CD4-positive, alpha-beta T cell treated with Interleukin-15 for 4 hours (primary cell): ENCODE results near the gene ACP5.
A peak's percentile ranks its signal among the peaks of the same experiment; 100 is the strongest.
"Not testable (repeated sequence)": the region's sequence is repeated elsewhere in the genome, so short reads cannot be mapped to it uniquely, and the experiment has no call there.

ENCODE experiments used
- DNase-seq: peaks from one replicate; pipeline ENCODE4 v3.0.0-alpha.2; 2020; ENCODE audit warnings: low spot score

The ACP5 gene

DNA sequence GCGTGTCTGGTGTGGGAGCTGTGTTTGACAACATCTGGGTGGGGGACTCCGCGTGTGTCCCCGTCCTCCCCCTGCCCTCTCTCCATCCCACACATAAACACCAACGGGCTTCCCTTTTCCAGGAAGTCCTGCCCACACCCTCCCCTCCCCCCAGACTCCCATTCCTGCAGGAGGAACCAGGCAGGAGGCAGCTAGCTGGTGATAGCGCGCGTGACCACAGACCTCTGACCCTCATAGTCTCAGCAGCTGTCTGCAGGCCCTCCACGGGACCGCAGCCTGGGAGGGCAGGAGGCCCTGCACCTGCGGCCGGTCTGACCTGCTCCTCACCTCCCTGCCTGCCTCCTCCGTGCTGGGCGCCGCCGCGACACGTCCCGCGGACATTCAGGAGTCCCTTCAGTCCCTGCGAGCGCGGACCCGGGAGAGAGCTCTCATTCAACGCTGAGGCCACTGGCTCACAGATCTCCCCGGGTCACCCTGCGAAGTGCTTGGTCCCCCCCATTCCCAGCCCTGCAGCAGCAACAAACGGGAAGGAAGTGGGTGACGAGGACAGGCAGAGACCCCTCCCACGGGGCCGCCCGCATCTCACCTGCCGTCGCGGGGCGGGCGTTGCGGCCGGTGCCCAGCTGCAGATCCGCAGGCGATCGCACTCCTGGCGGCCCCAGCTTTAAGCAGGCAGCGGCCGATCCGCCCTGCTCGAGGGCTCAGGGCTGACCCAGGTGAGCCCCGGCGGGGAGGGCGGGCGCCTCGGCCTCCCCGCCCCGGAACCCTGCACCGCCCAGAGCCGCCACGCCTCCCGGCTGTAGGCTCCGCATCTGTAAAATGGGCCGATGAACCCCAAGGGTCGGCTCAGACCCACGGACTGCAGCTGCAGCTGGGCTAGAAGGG, 1.1 kb upstream of the ACP5 start:
- DNase-seq: peak; percentile 16

DNA sequence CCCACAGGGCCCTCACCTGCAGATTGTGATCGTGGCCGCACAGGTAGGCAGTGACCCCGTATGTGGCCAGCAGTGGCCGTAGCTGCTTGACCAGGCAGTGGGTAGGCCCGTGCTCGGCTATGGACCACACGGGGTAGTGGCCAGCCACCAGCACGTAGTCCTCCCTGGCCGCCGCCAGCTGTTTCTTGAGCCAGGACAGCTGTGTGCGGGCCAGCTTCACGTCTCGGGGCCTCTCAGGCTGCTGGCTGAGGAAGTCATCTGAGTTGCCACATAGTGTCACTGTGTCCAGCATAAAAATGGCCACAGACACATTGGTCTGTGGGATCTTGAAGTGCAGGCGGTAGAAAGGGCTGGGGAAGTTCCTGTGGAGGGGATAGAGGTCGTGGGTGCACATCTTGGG, 1.2 kb downstream of the ACP5 start:
- no peak for DNase-seq

- DNase-seq: no peak
These were observed 2.8 kb downstream of the ACP5 start for GRCh38 chr19:11574689-11575088.

- not testable (repeated sequence) for DNase-seq
These were observed 3.7 kb downstream of the ACP5 start for GRCh38 chr19:11573763-11574162.

DNA sequence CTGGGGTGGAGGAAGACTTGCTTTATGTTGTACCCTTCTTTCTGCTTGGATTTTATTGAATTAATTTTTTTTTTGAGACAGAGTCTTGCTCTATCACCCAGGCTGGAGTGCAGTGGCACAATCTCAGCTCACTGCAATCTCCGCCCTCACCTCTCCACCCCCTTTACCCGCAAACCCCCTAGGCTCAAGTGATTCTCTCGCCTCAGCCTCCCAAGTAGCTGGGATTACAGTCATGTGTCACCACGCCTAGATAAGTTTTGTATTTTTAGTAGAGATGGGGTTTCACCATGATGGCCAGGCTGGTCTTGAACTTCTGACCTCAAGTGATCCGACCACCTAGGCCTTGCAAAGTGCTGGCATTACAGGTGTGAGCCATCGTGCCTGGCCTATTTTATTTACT, 4.1 kb downstream of the ACP5 start:
- not testable (repeated sequence) for DNase-seq

DNA sequence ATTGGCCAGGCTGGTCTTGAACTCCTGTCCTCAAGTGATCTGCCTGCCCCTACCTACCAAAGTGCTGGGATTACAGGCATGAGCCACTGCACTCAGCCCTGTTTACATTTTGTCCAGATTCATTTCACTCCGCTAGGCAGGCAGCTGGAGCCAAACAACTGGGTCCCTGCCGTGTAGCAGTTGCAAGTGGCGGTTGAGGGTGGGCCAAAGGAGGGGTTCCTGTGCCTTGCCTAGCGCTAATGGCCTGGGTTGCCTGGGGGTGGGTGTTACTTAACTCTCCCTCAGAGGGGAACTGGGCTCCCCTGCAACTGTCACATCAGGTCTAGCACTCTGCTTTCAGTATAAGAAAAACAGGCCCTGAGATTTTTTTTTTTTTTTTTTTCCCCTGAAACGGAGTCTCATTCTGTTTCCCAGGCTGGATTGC, 7.4 kb downstream of the ACP5 start:
- DNase-seq: no peak

DNA sequence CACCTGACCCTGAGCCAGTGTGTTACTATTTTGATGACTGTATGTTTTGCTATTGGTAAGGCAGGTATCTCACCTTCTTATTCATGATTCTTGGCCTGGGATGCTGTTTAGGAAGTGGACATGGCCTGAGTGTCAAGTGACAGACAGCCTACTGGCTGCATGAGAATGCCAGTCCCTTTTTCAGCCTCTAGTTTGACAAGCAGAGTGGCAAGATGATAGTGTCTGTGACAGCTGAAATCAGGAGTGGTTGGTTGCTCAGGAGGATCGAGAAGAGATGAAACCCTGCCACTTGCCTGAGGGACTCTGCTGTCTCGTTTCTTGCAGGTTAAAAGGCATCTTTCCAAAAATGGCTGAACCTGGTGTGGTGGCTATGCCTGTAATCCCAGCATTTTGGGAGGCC, 11.3 kb downstream of the ACP5 start:
- DNase-seq: no peak

DNA sequence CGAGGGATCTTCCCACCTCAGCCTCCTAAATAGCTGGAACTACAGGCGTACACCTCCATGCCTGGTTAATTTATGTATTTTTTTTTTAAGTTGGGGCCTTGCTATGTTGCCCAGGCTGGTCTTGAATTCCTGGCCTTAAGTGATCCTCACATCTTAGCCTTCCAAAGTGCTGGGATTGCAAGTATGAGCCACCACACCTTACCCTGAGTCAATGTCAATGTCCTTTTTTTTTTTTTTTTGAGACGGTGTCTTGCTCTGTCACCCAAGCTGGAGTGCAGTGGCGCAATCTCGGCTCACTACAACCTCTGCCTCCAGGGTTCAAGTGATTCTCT, 11.8 kb downstream of the ACP5 start:
- not testable (repeated sequence) for DNase-seq

DNA sequence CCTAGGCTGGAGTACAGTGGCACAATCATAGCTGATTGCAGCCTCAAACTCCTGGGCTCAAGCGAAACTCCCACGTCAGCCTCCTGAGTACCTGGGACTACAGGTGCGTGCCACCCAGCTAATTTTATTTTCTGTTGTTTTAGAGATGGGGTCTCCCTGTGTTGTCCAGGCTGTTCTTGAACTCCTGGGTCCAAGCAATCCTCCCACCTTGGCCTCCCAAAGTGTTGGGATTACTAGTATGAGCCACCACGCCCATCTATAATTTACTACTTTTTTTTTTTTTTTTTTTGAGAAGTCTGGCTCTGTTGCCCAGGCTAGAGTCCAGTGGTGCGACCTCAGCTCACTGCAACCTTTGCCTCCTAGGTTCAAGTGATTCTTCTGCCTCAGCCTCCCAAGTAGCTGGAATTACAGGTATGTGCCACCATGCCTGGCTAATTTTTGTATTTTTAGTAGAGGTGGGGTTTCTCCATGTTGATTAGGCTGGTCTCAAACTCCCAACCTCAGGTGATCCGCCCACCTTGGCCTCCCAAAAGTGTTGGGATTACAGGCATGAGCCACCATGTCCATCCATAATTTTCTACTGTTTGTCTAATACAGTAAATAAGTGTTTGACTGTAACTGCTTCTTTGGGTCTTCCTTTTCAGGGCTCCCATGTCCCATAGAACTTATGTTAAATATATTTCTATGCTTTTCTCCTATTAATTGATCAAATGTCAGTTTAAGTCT, 13.2 kb downstream of the ACP5 start:
- DNase-seq: not testable (repeated sequence)

GRCh38 chr19:11563532-11563931, 13.9 kb downstream of the ACP5 start:
- no peak for DNase-seq

DNA sequence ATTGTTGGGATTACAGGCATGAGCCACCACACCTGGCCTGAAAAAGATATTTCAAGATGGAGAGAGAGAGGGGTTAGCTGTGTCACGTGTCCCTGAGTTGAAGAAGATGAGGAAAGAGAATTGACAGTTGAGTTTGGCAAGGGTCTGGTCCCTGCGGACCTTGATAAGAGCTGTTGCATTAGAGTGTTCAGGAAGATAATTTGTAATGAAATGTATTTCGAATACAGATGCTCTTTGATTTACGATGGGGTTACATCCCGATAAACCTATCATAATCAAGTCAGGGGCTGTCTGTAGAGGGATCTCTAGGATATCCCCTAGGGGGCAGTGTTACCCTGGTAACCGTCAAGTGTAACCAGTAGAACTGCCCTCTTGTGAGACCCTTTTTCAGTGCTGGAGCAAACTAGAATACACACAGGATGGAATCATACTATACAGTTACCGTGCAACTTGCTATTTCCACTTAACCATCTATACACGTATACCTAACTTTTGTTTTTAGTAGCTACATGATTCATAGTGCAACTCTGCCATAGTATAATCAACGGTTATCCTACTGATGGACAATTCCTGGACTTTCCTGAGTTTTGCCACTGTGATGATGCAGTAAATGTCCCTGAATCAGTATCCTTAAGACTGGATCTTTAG, 16.9 kb downstream of the ACP5 start:
- DNase-seq: peak; percentile 80

GRCh38 chr19:11558881-11559828, 18.3 kb downstream of the ACP5 start, which contains the start of gene ELOF1:
Gene ELOF1, minus strand, starts transcription at chr19:11559230. Its CDS starts 4,883 bp downstream, at chr19:11554347.
- peak; percentile 97 for DNase-seq

DNA sequence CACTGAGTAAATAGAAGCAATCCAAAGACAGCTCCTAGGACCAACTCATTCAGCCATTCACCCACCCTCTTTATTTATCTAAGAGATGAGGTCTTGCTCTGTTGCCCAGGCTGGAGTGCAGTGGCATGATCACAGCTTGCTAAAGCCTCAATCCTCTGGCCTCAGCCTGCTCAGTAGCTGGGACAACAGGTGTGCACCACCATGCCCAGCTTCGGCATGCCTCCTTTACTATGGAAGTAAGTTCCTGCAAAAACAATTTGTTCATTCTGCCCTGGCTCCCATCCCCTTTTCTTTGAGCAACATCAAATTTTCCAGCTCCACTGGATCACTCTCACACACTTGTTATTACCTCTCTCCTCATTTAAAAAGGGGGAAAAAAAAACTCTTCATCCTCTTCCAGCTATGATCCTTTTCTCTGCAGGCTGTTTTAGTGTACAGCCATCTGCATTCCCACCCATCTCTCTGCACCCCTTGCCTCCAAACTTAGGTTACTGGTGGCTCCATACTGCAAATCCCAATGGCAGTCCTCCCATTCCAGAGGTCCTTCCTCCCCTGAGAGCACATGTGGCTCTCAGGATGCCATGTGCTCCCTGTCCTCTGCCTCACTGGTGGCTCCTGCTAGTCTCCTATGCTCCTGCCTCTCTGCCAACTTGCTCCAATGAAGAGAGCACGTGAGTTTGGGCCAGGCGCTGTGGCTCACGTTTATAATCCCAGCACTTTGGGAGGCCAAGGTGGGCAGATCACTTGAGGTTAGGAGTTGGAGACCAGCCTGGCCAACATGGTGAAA, 20.6 kb downstream of the ACP5 start:
- no peak for DNase-seq

- DNase-seq: no peak
These were observed 22.2 kb downstream of the ACP5 start for GRCh38 chr19:11555246-11555645.

- no peak for DNase-seq
These were observed 23.3 kb downstream of the ACP5 start for GRCh38 chr19:11554160-11554559.

DNA sequence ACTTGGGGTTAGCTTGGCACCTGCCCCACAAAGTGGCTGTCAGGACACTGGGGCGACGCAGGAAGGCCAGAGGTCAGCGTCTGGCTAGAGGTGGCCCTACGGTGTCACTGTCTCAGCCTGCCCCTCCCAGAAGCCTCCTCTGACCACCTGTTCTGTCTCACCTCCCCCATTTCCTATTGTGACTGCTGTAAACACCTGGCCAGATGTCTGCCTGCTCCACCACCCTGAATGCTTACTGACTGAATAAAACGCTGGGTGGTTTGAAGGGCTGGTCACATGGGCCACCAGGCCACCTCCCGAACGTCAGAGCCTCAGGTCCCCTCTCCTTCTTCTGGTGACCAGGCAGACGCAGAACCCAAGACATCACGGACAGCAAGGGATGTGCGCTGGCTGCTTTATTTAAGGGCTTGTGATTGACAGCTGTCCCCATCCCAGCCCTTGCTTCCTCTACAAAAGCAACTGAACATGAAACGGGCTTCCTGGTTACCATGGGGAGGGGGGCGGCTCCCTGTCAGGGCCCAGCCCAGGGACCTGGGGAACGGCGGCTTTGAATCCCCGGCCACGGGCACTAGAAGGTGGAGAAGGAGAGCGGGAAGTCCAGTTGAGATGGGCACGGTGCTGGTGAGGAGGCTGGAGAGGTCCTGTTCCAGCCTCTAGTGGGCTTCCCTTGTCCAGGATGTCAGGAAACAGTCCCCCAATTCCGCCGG, 24.6 kb downstream of the ACP5 start:
- DNase-seq: no peak

DNA sequence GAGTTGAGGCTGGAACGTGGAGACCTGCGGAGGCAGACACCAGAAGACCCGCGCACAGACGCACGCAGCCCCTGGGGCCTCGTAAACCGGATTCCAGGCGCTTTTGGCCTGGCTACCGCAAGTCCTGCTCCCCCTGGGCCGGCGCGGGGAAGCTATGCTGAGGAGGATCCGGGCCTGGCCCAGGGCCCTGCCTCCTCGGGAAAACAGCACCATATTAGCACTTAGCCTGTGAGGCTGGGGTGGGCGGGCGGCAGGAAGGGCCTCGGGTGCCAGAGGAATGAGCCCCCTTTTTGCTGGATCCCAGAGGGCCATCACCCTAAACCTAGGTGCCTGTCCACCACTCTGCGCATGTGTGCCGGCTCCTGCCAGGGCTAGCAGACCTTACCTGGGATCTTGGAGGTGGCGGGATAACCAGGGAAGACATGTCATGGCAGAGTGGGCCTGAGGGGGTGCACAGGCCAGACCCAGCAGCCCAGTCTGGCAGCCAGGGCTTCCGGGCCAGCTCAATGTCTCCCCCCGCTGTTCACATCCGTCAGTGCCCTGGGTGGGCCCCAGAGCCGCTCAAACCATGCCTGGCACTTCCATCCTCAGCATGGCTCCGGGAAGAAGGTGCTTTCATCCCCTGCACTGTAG, 25.7 kb downstream of the ACP5 start:
- no peak for DNase-seq

GRCh38 chr19:11550265-11550664, 27.2 kb downstream of the ACP5 start:
- no peak for DNase-seq

DNA sequence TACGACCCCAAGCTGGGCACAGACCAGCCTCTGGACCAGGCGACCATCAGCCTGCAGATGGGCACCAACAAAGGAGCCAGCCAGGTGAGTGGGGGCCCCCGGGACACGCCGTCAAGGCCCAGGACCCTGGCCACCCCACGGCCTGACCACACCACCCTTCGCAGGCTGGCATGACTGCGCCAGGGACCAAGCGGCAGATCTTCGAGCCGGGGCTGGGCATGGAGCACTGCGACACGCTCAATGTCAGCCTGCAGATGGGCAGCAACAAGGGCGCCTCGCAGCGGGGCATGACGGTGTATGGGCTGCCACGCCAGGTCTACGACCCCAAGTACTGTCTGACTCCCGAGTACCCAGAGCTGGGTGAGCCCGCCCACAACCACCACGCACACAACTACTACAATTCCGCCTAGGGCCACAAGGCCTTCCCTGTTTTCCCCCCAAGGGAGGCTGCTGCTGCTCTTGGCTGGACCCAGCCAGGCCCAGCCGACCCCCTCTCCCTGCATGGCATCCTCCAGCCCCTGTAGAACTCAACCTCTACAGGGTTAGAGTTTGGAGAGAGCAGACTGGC, 28.0 kb downstream of the ACP5 start:
- DNase-seq: no peak
